HG02678 (cell line): ENCODE measurements around the gene TRIP10.
"Not testable (repeated sequence)": the region's sequence is repeated elsewhere in the genome, so short reads cannot be mapped to it uniquely, and the experiment has no call there.

Experiments used
- ATAC-seq: cut with Tn5 transposase; IDR thresholded peaks from one replicate; pipeline ENCODE4 v1.9.1; 2021; ENCODE audit warnings: mild to moderate bottlenecking, moderate library complexity; ENCODE audit not compliant: unreplicated experiment

The TRIP10 gene

DNA sequence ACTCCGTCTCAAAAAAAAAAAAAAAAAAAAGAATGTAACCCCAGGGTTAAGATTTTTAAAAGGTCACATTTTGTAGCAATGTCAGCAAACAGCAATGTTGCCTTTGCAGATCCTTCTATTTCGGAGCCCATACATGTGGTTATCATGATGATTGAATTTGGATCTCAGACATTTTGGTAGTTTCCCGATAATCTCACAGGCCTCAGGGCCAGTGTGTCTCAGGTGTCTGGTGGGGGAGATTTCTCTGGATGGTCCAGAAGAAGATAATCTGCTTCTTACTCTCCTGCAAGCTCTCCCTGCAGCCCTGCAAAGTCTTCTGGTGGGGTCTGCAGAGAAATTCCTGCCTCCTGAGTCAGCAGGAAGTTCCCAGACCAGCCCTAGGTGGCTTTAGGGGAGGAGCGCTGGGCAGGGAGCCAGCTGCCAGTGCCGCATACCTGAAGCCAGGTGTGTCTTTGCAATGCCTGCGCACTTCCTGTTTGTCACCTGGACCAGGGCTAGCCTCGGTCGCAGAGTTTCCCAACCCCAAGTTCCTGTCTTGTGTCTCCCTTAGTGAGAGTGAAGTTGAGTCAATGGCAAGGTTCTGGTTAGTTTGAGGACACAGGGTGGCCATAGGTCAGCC lies 26.4 kb downstream of the TRIP10 start:
- ATAC-seq = no peak

DNA sequence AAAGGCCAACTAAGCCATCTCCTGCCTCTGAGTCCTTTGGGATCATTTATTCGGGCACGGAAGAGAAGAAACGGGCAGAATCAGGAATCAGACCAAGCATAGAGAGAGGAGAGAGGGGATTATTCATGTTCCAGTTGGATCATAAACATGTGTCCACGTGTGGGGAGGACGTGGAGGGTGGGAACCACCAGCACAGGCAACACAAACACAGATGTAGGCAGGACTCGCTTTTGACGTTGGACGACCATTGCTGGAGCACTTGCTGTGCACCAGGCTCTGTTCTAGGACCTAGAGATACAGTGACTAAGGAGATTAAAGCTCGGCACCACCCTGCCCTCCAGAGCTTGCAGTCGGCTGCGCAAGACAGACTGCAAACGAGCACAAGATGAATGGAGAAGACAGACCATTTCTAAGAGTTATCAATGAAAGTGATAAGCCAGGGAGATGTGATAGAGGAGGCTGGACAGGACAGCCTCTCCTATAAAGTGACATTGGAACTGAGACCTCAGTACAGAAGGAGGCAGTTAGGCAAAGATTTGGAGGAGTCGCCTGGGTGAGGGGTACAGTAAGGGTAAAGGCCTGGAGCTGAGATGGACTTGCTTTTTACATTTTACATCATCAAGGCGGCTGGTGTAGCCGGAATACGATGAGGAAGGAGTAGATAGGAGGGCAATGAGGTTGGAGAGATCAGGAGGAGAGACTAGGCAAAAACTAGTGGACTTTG lies 27.0 kb downstream of the TRIP10 start:
- no peak for ATAC-seq

DNA sequence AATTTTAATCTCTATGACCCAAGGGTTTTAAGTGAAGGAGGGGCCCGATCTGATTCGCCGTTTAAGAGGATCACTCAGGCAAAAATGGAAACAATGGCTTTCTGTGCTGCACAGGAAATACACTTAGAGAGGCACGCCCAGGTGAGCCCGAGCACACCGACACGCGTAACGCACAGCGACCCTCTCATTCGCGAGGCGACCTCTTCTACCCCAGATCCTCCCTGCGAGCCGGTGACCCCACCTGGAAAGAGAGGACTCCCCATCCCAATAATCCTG lies 27.5 kb downstream of the TRIP10 start:
- ATAC-seq = peak; percentile 7

DNA sequence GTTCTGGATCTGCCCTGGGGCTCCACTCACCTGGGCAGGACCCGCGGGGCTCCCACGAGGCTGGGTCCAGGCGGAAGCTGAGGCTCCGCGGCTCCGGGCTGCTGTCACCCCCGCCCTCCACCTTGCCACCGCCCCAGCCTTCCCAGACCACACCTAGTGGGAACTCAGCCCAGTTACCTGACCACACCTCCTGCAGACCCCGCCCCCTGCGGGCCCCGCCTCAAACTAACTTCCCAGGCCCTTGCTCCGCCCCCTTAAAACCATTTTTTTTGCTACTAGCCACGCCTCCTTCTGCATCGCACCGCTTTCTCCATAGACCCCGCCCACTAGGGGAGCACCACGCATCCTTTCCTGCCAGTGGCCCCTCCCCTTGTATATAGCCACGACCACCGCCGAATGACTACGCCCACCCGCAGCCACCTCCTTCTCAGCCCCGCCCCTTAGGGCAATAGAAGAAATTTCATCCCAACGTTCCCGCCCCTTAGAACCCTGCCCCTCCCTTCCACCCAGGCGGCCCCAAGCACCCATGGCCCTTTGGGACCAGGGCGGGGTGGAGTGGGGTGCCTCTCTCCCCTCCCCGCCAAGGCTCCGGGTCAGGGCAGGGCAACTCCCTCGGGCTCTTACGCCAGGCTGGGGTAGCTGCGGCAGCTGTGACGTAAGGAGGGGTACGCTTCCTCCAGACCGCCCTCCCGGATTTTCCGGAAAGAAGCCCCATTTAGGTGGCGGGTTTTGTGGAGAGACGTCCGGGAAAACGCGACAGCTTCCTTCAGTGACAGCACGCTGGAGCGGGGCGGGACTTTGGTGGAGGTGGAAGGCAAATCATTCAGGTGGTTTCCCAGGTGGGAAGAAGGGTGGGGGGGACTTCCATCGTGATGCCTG lies 28.1 kb downstream of the TRIP10 start, which contains the start of gene SH2D3A:
Gene SH2D3A, minus strand, starts transcription at position 79 of the 879 bp plus-strand sequence. CDS start 3,687 bp downstream, outside the sequence.
- peak; percentile 75 for ATAC-seq

DNA sequence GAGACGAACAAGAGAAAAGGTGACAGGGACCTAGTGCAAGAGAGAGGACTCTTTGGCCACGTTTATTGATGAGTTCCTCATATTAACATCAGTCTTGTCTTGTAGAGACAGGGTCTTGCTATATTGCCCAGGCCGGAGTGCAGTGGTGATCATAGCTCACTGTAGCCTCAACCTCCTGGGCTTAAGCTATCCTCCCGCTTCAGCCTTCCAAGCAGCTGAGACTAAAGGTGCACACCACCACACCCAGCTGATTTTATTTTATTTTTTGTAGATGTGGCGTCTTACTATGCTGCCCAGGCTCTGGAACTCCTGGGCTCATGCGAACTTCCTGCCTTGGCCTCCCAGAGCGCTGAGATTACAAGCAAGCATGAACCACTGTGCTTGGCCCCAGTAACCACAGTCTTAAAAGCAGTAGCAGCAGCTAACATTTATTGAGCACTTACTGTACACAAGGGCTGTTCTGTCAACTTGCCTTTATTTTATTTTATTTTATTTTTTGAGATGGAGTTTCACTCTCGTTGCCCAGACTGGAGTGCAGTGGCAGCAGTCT lies 28.8 kb downstream of the TRIP10 start:
- no peak for ATAC-seq

DNA sequence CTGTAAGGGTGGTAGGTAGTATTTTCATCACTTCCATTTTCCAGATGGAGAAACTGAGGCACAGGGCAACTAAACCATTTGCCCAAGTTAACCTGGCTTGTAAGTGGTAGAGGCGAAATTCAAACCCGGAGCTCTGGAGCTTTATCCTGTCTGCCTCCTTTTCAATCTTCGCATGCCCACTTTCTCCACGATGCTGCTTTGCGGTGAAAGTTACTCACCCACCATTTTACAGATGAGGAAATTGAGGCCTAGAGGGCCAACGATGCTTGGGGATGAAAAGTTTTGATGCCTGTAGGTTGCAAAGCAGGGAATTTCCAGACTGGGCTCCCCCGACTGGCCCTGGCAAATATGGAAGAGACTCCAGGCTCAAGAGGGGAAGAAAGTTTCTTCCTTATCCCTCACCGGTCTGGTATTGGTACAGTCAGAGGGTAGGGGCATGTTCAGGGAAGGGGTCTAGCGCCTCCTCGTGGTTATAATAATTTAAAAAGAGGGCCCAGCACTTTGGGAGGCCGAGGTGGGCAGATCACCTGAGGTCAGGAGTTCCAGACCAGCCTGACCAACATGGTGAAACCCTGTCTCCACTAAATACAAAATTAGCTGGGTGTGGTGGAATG lies 29.6 kb downstream of the TRIP10 start:
- ATAC-seq = no peak

DNA sequence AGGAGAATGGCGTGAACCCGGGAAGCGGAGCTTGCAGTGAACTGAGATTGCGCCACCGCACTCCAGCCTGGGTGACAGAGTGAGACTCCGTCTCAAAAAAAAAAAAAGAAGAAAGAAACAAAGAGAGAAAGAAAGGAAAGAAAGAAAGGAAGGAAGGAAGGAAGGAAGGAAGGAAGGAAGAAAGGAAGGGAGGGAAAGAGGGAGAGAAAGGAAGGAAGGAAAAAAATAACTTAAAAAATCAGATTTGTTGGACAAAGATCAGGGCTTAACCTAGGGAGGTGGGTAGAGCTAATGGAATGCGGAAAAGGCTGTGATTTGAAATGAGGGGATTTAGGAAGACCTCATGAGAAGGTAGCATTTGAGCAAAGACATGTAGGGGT lies 32.2 kb downstream of the TRIP10 start:
- ATAC-seq = not testable (repeated sequence)

DNA sequence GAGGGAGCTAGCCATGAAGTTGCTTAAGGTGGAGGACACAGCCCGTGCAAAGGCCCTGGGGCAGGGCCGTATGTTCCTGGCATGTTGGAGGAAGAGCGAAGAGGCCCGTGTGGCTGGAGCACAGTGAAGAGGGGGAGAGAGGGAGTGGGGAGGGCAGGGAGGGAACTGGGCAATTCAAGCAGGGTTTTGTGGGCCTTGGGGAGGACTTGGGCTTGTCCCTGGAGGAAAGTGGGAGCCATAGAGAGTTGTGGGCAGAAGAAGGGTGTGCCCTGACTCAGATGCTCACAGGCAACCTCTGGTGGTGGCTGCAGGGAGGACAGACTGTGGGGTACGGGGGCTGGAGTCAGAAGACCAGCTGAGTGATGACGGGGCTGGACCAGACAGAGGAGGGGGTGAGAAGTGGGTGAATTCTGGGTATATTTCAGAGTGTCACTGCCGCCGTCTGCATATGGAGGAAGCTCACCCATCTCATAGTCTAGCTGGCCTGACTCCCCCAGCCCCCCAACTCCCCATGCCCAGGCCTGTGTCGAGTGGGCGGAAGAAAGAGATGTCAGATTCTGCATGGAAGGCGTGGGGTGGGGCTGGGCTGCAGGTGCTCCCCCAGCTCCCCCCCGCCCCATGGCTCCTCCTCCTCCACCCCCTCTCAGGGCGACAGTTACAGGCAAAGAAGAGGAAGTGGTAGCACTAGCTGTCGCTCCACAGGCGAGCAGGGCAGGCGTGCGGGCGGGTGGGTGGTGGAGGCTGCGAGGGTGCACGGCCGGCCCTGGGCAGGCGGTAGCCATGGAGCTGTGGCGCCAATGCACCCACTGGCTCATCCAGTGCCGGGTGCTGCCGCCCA lies 32.8 kb downstream of the TRIP10 start, which contains the start of gene VAV1:
Gene VAV1, plus strand, starts transcription at position 681 of the 838 bp plus-strand sequence. Its CDS starts 100 bp downstream, at position 781.
- ATAC-seq = peak; percentile 36

DNA sequence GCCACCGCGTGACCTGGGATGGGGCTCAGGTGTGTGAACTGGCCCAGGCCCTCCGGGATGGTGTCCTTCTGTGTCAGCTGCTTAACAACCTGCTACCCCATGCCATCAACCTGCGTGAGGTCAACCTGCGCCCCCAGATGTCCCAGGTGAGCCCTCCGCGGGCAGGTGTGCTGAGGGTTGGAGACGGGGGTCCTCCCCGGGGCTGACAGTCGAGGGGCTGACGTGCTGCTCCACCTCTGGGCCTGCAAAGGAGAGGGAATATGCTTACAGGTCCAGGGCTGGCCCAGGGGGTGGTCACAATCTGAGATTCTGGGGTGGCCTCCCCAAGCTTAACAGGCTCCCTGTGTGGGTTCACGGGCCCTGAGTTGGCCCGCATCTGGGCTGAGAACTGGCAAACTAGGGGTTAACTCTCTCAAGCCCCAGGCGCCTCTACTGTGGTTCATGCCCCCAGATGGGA lies 33.4 kb downstream of the TRIP10 start:
- no peak for ATAC-seq

DNA sequence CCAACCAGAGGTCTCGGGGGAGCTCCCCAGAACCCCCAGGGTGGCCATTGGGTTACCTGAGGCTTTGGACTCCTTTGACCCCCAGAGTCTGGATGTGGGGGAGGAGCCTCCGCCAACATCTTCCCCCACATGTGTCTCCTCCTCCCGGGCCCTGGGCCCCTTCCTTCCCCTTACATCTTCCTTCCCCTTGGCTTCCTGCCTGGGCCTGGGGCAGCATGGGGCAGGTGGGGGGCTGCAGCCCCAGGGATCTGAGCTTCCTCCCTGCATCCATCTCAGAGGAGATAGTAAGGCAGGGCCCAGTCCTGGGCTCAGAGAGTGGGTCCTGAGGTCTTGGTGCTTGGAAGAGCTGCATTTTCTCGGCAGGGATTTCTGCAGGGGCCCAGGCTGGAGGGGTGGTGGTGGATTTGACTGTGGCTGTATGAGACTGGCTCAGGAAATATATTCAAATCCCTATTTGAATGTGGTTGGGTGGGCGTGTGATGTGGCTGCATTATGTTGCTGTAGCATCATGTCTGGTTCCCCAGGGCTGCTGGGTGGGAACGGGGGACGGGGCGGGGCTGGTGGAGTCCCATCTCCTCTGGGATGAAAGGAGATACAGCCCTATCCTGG lies 33.9 kb downstream of the TRIP10 start:
- ATAC-seq = peak; percentile 45

DNA sequence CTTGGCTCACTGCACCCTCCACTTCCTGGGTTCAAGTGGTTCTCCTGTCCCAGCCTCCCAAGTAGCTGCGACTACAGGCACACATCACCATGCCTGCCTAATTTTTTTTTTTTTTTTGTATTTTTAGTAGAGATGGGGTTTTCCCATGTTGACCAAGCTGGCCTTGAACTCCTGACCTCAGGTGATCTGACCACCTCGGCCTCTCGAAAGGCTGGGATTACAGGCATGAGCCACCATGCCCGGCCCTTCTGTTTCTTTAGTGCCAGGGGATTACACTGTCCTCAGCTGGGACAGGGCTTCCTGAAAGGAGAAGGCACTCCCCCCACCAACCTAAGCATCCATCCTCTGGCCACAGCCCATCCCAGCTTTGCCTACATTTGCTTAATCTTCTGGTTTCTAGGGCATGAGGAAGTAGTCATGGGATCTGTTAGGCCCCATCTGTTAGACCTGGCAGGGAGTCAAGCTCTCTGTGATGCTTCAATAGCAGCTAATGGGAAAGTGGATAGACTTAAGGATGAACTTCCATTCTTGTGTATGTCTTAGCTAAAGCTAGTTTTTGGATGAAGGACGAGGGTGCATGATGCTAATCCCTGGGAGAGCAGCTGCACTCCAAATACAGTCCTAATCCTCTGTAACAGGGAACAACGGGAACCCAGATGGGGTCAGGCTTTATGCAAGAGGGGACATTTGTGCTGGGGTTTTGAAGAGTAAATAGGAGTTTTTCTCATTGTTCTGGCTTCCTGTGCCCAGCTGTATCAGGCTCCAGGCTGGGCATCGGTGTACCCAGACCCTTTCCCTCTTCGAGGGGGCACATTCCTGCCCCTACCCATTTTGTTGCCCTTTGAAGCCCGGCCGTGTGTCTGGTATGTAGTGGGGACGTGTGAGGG lies 35.6 kb downstream of the TRIP10 start:
- no peak for ATAC-seq

DNA sequence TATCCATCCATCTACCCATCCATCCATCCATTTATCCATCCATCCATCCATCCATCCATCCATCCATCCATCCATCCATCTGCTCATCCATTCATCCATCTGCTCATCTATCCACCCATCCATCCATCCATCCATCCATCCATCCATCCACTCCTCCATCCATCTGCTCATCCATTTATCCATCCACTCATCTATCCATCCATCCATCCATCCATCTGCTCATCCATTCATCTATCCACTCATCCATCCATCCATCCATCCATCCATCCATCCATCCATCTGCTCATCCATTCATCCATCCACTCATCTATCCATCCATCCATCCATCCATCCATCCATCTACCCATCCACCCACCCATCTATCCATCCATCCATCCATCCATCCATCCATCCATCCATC lies 36.6 kb downstream of the TRIP10 start:
- ATAC-seq = not testable (repeated sequence)

DNA sequence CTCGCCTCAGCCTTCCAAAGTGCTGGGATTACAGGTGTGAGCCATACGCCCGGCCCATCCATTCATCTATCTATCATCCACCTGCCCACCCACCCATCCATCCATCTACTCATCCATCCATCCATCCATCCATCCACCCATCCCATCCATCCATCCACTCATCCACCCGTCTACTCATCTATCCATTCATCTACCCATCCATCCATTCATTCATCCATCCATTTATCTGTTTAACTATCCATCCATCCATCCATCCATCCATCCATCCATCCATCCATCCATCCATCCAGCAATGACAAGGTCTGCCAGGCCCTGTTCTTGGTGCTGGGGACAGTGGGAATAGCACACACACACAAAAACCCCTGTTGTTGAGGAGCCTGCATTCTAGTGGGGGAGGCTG lies 37.5 kb downstream of the TRIP10 start:
- no peak for ATAC-seq

DNA sequence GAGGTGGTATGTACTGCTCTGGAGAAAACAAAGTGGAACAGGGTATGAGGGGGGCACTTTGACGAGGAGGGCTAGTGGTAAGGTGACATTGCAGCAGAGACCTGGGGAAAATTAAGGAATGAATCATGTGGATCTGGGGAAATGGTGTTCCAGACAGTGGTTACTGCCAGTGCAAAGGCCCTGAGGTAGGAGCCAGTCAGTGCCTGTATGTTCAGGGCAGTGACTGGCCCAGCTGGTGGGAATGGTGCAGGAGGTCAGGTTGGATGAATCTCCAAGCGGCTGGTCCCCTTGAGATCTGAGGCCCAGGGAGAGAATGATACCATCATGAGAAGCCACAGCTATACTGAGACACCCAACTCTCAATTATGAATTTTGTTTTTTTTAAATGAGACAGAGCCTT lies 38.0 kb downstream of the TRIP10 start:
- ATAC-seq = no peak

DNA sequence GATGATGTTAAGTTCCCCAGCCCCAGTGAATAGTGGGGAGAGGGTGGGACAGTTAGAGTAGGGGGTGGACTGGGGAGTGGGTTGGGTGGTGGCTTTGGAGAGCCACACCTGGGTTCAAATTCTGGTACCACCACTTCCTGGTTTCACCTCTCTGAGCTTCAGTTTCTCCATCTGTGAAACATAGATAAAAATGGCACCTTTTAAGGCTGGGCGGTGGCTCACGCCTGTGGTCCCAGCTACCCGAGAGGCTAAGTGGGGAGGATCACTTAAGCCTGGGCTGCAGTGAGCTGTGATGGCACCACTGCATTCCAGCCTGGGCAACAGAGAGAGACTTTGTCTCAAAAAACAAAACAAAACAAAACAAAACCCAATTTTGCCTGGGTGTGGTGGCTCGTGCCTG lies 38.9 kb downstream of the TRIP10 start:
- ATAC-seq = no peak

DNA sequence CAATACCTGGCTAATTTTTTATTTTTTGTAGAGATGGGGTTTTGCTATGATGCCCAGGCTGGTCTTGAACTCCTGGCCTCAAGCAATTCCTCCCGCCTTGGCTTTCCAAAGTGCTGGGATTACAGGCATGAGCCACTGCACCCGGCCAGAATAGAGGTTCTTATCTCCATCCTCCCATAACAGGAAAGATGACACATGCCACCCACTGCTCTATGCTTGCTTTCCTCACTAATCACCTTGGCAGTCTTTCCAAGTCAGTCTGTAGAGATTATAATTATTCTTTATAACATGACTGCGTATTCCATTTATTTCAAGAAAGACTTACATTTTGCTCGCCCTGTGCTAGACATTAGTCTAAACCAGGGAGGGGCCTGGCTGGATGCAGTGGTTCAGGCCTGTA lies 39.7 kb downstream of the TRIP10 start:
- ATAC-seq = no peak

DNA sequence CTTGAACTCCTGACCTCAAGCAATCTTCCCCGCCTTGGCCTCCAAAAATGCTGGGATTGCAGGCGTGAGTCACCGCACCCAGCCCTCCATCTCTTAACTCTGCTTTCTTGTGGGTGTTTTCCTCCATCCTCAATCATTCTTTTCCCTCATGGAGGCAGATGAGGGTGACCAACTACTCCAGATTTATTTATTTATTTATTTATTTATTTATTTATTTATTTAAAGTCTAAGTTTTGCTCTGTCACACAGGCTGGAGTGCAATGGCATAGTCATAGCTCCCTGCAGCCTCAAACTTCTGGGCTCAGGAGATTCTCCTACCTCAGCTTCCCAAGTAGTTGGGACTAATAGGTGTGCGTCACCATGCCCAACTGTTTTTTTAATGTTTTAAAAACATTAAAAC lies 47.9 kb downstream of the TRIP10 start:
- no peak for ATAC-seq

DNA sequence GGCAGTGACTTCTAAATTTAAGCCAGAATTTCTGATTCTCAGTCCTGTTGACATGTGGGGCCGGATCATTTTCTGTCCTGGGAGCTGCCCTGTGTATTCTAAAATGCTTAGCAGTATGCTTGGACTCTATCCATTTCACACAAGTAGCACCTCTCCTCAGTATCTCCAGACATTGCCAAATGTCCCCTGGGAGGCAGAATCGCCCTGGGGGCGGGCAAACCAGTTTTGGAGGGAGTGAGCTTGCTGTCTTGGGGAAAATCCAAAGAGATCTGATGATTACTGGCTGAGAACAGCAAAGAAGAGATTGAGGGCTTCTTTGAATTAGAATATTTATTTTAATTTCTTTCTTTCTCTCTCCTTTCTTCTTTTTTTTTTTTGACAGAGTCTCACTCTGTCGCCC lies 49.4 kb downstream of the TRIP10 start:
- no peak for ATAC-seq
